Gastroesophageal sphincter (tissue), 3 donors: Measurements from ENCODE around the gene MAPK9.

Source experiments
- CTCF ChIP-seq, 4 experiments: fragments of 200-600 bp in 2 of 4; fragments of 450-650 bp in 2 of 4; sonication (generic) in 1 of 4; IDR thresholded peaks; one replicate each; pipeline ENCODE4 v1.5.1; 2017 to 2019; ENCODE audit warnings: antibody characterized with exemption in 4 of 4, mild to moderate bottlenecking in 2 of 4, moderate library complexity in 2 of 4
- EP300 ChIP-seq: sonication (generic); formaldehyde crosslinking; IDR thresholded peaks from one replicate; pipeline ENCODE4 v1.6.1; 2017; ENCODE audit warnings: antibody characterized with exemption, mild to moderate bottlenecking
- POLR2A ChIP-seq, 2 donors: fragments of 450-650 bp; IDR thresholded peaks; one replicate each; pipeline ENCODE4 v1.6.1; 2017; ENCODE audit warnings: antibody characterized with exemption in 2 of 2, mild to moderate bottlenecking in 2 of 2, moderate library complexity in 1 of 2
- POLR2AphosphoS5 ChIP-seq: sonication (generic); formaldehyde crosslinking; IDR thresholded peaks from one replicate; pipeline ENCODE4 v1.6.1; 2017; ENCODE audit warnings: antibody characterized with exemption

- TF ChIP-seq CTCF (IDR thresholded peaks at IDR 0.05) = no peak
- no peak for TF ChIP-seq POLR2A (IDR thresholded peaks at IDR 0.05)
- no peak for TF ChIP-seq EP300
- TF ChIP-seq POLR2AphosphoS5 = no peak
Observed at GRCh38 chr5:180331647-180331950, 39.7 kb upstream of the MAPK9 start.
